ENCODE results near the gene DYDC1. TPM values are rescaled to one million over a fixed set of nuclear protein-coding genes. Genes with fewer than 3 reads are reported as not detected.
"Not testable (repeated sequence)": the region's sequence is repeated elsewhere in the genome, so short reads cannot be mapped to it uniquely, and the experiment has no call there.

DYDC1 gene
- total RNA-seq, 1 donor from 2014 or later, result not detected

DNA sequence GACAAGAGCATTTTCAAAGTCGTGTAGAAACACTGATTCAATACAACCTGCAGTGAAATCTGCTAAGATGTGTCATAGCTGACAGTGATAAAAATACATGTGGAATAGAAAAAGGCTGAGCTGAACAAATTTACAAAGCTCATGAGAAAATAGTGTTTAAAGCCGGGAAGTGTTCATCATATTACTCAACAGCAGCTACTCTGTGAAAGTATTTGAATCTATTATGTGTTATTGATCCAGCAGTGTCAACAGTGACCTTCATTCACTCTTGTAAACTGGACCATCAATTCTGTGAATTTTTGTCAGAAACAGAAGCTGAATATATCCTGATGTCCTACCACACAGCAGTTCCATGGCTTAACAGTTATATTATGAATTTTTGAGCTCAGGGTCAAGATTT, 11.6 kb downstream of the DYDC1 start:
- ATAC-seq (peak; percentile 86), DNase-seq (ENCODE audit: low spot score) (no peak)

DNA sequence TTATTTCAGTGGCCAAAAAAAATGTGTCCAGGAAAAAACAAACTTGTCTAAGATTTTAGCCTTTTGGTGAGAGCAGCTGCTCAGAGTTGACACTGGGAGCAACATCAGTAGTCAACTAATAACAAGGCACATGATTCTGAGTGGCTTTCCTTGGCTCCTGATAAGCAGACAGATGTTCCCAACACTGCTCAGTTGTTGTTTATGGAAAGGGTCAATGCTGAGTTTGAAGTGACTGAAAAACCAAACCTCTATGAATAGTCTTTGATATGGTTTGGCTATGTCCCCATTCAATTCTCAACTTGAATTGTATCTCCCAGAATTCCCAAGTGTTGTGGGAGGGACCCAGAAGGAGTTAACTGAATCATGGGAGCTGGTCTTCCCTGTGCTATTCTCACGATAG, 12.3 kb downstream of the DYDC1 start:
- DNase-seq (ENCODE audit: low spot score) (no peak), ATAC-seq (peak; percentile 14)

DNA sequence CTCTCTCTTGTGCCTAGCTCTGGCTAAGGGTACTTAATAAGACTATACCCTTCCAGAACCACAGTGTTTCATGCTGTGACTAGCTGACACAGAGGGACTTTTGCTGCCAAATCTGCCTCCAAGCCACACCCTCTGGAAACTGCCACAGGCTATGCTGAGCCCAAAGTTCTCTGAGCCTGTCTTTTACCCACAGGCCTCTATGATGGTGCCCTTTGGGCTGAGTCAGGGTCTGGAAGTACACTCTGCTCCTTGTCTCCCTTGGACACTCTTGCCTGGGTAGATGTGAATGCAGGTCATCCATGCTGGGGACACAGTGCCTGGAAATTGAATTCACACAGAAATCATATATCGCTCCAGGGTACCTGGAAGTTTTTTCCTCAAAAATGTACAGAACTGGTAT, 22.6 kb downstream of the DYDC1 start:
- peak; percentile 97 for ATAC-seq
- DNase-seq (ENCODE audit: low spot score), result peak; percentile 83

DNA sequence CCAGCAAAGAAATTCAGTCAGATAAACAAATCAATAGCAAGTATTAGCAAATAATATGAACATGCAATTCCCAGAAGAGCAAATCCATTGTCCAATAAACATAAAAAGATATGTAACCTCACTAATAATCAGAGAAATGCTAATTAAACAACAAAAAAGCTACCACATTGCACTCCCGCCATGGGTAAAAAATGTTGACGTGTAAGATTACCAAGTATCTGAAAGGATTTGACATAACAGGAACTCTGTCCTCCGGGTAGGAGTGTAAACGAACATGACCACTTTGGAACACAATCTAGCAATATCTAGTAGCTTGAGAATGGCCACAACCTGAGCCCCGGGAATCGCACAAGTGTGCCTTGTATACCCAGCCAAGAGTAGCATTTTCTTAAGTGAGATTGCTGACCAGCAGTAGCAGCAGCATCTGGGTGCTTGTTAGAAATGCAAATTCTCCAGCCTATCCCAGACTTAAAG, 31.6 kb downstream of the DYDC1 start:
- ATAC-seq, result peak; percentile 23
- no peak for DNase-seq (ENCODE audit: low spot score)

DNA sequence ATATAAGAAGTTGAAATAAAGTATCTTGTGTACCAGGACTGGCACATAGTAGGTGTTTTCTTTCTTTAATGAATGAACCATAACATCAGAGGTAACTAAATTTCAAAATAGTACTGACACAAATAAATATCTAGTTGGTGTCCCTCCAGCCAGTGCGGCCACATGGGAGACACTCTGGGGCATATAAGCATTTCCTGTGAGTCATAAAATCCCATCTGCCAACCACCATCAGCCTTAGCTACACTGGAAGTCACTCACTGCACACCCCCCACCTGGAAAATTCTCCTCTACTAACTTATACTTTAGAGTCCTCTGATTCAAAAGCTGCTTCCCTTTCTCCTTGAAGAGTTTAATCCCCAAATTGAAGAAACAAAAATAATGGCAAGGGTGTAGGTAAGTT, 32.5 kb downstream of the DYDC1 start:
- no peak for ATAC-seq

DNA sequence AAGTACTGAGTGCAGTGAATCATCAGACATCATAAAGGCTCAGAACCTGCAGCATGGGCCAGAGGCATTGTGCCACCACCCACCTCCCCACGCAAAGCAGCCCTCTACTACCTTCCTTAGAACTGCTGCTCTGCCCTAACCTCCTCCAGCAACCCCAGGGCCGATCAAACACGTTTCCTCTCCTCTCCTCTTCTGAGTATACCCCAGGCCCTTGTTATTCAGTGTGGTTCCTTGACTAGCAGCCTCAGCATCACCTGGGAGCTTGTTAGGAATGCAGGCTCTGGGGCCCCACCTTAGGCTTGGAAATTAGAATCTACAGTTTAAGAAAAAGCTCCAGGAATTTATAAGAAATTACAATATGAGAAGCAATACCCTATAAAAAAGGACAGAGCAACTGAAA, 33.2 kb downstream of the DYDC1 start:
- ATAC-seq (no peak), DNase-seq (ENCODE audit: low spot score) (no peak)

More for the DNA sequence above, 32.5 kb downstream of the DYDC1 start:
- DNase-seq (ENCODE audit: low spot score), result no peak

DNA sequence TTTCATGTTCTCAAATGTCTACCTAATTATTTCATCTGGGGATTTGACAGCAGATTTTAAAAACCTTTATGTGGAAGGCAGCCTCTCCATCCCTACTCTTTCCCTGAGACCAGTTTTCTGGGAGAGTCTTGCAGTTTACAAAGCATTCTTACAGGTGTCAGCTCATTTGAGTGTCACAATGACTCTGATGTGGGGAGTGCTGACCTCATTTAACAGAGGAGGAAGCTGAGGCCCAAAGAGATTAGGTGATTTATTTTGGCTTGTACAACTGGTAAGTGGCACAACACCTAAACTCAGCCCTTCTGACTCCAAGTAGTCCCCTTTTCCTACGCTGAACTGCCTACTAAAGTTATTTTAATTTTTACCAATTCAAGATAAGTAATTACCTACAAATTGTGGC, 33.8 kb downstream of the DYDC1 start:
- DNase-seq (ENCODE audit: low spot score), result no peak

DNA sequence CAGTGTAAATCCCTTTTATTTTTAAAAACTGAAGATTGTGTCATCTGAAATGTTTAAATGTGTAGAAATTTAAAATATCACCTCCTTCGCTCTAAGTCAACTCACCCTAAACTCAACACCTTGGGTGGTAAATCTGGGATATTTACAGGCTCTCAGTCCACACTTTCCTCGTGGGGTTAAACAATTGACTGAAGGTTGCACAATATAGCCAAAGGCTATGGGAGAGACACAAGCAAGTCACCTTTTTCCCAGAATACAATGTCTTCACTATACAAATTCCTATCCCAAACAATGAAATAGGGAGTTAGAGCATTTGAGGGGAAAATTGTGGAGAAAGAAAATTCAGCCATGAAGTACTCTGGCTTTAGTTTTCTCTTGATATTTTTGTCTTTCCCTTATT, 34.4 kb downstream of the DYDC1 start:
- DNase-seq (ENCODE audit: low spot score) (no peak), ATAC-seq (no peak)

More for the DNA sequence above, 33.8 kb downstream of the DYDC1 start:
- ATAC-seq, result peak; percentile 37

DNA sequence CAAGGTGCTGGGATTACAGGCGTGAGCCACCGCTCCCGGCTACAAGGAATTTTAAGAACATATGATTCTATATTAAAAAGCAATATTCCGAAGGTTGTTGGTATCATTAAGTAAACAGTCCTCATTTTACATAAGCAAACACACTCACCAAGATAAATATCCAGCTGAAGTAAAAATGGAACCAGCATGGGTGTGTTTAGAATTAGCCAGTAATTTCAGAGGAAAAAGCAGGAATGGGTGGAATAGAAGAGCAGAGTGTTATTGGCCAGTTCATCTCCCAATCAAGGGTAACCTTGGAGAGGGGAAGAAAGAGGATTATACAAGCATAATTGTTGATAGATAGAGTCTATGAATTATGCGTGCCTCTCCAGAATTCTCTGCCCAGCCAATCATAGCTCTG, 35.4 kb downstream of the DYDC1 start:
- DNase-seq (ENCODE audit: low spot score) (no peak), ATAC-seq (peak; percentile 39)

DNA sequence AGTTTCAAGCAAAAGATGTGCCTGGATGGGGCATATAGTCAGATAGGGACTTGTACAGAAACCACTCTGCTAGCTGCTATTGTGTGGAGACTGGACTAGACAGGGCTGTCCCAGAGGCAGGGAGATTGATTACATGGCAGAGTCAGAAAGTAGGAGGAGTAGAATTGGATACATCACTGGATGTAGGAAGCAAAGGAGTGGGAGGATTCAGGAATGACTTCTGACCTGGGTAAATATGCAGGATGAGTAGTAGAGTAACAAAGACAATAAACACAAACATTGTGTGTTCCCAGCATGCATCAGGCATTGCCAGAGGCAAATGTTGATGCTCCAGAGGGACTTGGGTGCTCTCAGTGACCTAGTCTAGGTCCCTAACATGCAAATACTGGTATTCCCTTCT, 36.2 kb downstream of the DYDC1 start:
- peak; percentile 78 for ATAC-seq
- peak; percentile 79 for DNase-seq (ENCODE audit: low spot score)

DNA sequence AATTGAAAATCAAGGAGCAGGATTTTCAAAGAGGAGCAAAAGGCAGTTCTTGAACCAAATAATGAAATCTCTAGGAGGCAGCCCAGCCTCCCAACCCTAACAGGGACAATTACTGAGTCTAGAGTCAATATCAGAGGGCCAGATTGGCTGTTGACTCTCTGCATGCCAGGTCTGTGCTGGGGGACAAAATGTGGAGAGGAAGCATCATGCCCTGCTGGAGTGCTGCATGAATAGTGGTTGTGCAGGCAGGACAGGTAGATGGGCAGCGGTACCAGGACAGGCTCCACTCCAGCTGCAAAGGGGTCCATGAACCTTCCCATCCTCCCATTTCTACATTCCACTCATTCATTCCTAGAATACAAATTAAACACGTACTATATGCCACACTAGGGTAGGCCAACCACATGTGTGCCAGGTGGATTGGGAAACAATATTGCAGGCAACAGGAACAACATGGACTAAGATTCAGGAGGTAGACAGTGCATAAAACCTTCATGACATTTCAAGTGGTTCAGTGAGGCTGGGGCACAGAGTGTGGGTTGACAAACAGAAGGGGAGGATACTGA, 36.7 kb downstream of the DYDC1 start:
- ATAC-seq, result peak; percentile 49
- peak; percentile 72 for DNase-seq (ENCODE audit: low spot score)

DNA sequence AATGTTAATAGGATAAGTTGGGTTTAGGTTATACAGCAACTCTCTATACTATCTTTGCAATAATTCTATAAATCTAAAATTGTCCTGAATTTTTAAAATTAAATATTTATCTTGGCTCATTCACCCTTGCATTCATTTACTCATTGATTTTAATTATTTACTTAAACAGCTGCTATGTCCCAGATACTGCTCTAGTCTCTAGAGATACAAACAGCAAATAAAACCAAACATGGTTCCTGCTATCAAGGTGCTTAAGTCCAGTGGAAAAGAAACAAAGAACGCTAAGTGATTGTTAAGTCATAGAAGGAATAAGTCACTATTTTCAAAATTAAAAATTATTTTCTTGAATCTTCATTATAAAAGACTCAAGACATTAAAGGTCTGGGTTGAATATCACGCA, 37.2 kb downstream of the DYDC1 start:
- ATAC-seq, result peak; percentile 28
- DNase-seq (ENCODE audit: low spot score), result no peak

DNA sequence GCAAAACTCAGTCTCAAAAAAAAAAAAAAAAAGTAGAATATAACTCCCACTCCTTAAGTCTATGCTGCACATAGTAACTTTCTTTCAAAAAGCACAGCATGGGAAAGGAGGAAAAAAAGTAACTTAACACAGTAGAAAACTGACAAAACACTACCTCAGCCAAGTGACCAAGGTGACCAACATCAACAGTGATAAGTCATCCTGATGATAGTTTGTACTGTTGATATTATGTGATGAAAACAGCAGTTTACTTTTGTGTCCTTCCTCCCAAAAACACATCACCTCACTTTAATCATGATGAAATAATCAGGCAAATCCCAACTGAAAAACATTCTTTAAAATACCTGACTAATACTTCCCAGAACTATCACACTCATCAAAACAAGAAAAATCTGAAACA, 37.8 kb downstream of the DYDC1 start:
- ATAC-seq, result peak; percentile 13

DNA sequence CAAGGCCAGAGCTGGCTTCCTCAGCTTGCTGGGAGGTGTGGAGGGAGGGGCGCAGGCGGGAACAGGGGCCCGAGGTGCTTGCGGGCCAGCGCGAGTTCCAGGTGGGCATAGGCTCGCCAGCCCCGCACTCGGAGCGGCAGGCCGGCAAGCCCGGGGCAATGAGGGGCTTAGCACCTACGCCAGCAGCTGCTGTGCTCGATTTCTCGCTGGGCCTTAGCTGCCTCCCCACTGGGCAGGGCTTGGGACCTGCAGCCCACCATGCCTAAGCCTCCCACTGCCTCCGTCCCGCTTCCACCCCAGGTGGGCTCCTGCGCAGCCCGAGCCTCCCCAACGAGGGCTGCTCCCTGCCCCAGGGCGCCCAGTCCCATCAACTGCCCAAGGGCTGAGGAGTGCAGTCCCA, 41.2 kb downstream of the DYDC1 start:
- DNase-seq (ENCODE audit: low spot score) (no peak), ATAC-seq (no peak)

More for the DNA sequence above, 37.8 kb downstream of the DYDC1 start:
- no peak for DNase-seq (ENCODE audit: low spot score)

DNA sequence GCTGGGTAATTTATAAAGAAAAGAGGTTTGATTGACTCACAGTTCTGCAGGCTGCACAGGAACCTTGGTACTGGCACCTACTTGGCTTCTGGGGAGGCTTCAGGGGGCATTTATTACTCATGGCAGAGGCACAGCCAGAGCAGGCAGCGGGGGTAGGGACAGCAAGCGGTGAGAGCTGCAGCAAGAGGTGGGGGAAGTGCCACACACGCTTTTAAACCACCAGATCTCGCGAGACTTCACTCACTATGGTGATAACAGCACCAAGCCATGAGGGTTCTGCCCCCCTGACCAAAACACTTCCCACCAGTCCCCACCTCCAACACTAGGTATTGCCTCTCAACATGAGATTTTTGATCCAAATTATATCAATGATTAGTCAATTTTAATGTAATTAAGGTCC, 43.0 kb downstream of the DYDC1 start:
- no peak for DNase-seq (ENCODE audit: low spot score)
- ATAC-seq, result no peak

DNA sequence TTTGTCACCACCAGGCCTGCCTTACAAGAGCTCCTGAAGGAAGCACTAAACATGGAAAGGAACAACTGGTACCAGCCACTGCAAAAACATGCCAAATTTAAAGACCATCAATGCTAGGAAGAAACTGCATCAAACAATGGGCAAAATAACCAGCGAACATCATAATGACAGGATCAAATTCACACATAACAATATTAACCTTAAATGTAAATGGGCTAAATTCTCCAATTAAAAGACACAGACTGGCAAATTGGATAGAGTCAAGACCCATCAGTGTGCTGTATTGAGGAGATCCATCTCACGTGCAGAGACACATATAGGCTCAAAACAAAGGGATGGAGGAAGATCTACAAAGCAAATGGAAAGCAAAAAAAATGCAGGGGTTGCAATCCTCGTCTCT, 50.6 kb downstream of the DYDC1 start:
- ATAC-seq; DNase-seq (ENCODE audit: low spot score): not testable (repeated sequence)

DNA sequence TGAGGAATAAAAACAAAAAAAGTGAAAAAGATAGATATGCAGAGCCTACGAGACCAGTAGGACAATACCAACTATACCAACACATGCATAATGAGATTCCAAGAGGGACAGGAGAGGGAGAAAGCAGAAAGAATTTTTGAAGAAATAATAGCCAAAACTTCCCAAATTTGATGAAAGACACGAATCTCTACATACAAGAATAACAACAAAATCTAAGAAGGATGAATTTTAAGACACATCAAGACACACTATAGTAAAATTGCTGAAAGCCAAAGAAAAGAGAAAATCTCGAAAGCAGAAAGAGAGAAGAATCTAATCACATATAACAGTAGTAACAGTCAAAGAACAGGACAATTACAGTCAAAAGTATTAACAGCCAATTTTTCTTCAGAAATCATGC, 59.6 kb downstream of the DYDC1 start:
- no peak for DNase-seq (ENCODE audit: low spot score)
- ATAC-seq, result no peak

DNA sequence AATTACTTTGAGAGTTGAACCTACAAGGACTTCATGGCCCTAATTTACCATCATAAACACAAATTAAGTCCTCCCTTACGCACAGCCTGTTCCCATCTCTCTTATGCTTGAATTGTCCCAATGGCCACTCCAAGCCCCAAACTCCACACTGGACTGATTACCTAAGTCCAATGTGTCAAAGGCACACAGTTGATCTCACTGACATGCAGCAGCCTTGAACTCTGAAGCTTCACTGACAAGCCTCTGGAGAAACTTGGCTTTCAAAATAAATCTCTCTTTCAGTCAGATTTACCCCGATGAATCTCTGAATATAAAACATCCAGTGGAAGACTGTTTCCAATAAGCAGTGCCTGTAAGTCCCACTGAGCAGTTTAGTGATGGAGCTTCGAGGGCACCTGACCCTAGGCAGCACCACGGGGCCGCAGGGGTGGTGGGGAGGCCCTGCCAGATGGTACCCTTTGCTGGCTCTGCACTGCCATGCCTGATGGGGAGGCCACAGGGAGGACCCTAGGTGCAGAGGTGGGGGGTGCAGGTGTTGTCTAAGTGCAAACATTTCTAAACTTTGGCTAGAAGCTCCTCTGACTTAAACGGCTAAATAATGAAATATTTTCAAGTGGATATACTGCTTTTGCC, 63.8 kb downstream of the DYDC1 start:
- ATAC-seq, result peak; percentile 55
- peak; percentile 82 for DNase-seq (ENCODE audit: low spot score)

DNA sequence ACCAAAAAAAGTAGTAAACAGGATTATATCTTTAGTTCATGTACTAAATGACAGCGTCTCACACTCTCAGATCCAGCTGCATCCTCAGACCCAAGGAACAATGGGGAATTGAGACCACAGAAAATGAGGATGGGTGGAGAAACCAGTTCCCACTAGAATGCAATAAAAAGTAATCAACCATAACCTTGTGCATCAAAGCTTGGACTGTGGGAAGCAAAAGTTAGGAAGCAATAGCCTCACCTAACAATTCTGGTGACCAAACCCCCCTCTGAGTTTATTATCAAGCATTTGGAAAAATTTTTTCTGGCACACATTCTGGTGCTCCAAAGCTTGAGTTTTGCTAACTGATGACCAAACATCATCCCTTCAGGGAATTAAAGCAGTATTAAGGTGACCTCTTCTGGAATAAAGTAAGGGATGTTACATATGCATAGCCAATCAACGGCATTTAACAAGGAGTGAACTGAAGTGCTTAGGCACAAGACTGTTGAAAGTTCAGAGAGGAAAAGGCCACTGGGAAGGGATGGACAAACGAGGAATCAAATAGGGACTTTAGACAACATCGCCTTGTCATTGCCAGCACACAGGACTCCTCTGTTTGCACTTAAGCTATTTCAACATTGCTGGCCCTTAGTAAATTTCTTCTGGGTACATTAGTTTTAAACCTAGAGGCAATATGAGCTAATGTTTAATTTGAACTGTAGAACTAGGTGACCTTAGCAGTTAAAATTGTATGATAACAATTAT, 65.9 kb downstream of the DYDC1 start:
- DNase-seq (ENCODE audit: low spot score), result peak; percentile 72
- ATAC-seq, result peak; percentile 46

DNA sequence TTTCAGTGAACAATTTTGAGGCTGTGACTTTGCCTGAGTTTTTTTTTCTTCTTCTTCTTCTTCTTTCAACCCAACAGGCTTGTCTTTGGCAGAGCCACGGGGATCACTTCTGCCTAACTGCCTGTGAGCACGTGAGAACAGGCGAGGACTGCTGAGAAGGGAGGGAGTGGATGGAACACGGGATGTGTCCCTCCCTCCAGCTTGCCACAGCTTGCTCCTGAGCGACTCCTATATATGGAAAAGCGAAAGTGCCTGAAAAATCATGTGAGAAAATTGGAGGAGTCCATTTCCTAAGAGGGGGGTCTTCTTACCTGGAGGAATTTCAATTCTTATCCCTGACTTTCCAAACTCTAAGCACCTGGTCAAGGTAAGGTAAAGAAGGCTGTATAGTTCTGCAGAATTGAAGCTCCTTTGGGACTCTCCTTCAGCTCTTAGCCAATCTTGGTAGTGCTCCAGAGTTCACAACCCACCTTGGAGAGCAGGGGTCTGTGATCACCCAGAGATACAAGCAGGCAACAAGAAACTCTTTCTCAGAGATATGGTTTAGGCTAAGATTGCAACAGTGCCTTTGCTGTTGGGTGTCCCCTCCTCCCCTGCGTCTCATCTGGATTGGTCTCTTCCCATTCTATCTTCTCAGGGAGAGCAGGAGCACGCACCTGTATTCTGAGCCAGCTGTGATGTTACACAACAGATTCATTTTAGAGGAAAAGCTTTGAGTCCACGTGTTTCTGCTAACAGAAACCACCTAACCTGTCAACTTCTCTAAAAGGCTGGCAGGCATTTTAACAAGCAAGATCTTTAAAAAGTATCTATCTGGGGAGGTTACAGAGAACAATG, 66.9 kb downstream of the DYDC1 start, which contains the start of gene MAT1A:
Gene MAT1A (minus strand): TSS at position 208 of the 837 bp plus-strand sequence. CDS start 235 bp downstream, outside the sequence.
- DNase-seq (ENCODE audit: low spot score), result peak; percentile 88
- peak; percentile 63 for ATAC-seq

DNA sequence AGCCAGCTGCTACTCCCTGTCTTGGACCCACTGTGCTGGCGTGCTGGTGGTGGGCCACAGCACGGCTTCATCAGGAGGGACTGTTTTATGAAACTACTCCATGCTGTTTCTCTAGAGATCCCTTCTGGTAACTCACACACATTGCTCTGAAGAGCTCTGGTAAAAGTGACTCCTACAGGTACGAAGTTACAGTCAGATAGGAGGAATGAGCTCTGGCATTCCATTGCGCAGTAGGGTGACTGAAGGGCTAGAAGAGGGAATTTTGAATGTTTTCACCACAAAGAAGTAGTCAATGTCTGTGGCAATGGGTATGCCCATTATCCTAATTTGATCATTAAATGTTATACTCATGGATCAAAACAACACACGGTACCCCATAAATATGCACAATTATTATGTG, 67.7 kb downstream of the DYDC1 start:
- no peak for DNase-seq (ENCODE audit: low spot score)
- ATAC-seq, result no peak
